Smooth muscle cell (in vitro differentiated cells): ENCODE measurements around the gene KLK7. TPM values are rescaled to one million over a fixed set of nuclear protein-coding genes. Genes with fewer than 3 reads are reported as not detected.

Experiments
- DNase-seq: peaks from one replicate; lab custom pipeline; 2025; ENCODE audit not compliant: unreplicated experiment; lab: John Stamatoyannopoulos, UW
- H2AFZ ChIP-seq: fragments of 200-600 bp; sonication (generic); 2 replicates; pipeline ENCODE4 v1.6.0; 2016; ENCODE audit warnings: antibody characterized with exemption, low read depth, mild to moderate bottlenecking
- H3F3A ChIP-seq: fragments of 200-600 bp; sonication (generic); 2 replicates; pipeline ENCODE4 v1.6.0; 2017; ENCODE audit warnings: antibody characterized with exemption, low read depth
- H3K27ac ChIP-seq: fragments of 200-600 bp; sonication (generic); 2 replicates; pipeline ENCODE4 v1.5.1; 2016; ENCODE audit warnings: low read depth, mild to moderate bottlenecking
- H3K27me3 ChIP-seq: fragments of 200-600 bp; sonication (generic); 2 replicates; pipeline ENCODE4 v1.6.1; 2016; ENCODE audit warnings: low read depth, mild to moderate bottlenecking
- H3K36me3 ChIP-seq: fragments of 200-600 bp; sonication (generic); 2 replicates; pipeline ENCODE4 v1.5.1; 2016; ENCODE audit warnings: low read depth
- H3K4me1 ChIP-seq: fragments of 200-600 bp; sonication (generic); 2 replicates; pipeline ENCODE4 v1.5.1; 2016; ENCODE audit warnings: low read depth
- H3K4me2 ChIP-seq: fragments of 200-600 bp; sonication (generic); 2 replicates; pipeline ENCODE4 v1.6.0; 2016; ENCODE audit warnings: mild to moderate bottlenecking
- H3K4me3 ChIP-seq: fragments of 200-600 bp; sonication (generic); 2 replicates; pipeline ENCODE4 v1.5.1; 2016; ENCODE audit warnings: mild to moderate bottlenecking
- H3K79me2 ChIP-seq: fragments of 200-600 bp; sonication (generic); 2 replicates; pipeline ENCODE4 v1.6.0; 2016; ENCODE audit warnings: low read depth, mild to moderate bottlenecking
- H3K9ac ChIP-seq: fragments of 200-600 bp; sonication (generic); 2 replicates; pipeline ENCODE4 v1.6.0; 2016; ENCODE audit warnings: low read depth
- H3K9me3 ChIP-seq: fragments of 200-600 bp; sonication (generic); replicated peaks from 2 replicates; pipeline ENCODE4 v1.5.1; 2016; ENCODE audit warnings: low read depth
- H4K20me1 ChIP-seq: fragments of 200-600 bp; sonication (generic); 2 replicates; pipeline ENCODE4 v1.6.0; 2016; ENCODE audit warnings: low read depth
- CTCF ChIP-seq: fragments of 200-600 bp; sonication (generic); IDR thresholded peaks from 2 replicates; pipeline ENCODE4 v1.5.1; 2017; ENCODE audit warnings: borderline replicate concordance, mild to moderate bottlenecking, antibody characterized with exemption; ENCODE audit not compliant: insufficient read depth, poor library complexity, severe bottlenecking
- WGBS: methylation state at CpG from one replicate; pipeline ENCODE4 v1.1.7; 2016; ENCODE audit warnings: low lambda C conversion rate; 5-methylcytosine and 5-hydroxymethylcytosine counted together
- polyA plus RNA-seq: library from polyadenylated mRNA; unstranded; fragments of >200 nt; fragmentation: Nextera tagmentation; extraction: Ambion mirVana; gene quantifications from 2 replicates; pipeline ENCODE4 v1.2.1, GENCODE V29; 2016
- total RNA-seq: library from RNA; depleted of rRNA; stranded (reverse); fragments of >200 nt; gene quantifications from 2 replicates; pipeline ENCODE4 v1.2.3, GENCODE V29; 2014

Gene KLK7
- total and polyA plus RNA-seq, 2 experiments from 2014 or later: 0.25 TPM; not detected in 1

- WGBS: 4% methylated on average over 32 of the region's 68 CpGs
- H3K36me3 ChIP-seq: no peaks in the 10 kb centered on the region
- H3K27me3 ChIP-seq: peaks cover 63% of the 10 kb centered on the region
- H3K4me3 ChIP-seq: peak overlapping the region; percentile 10
- H3K4me1 ChIP-seq: peaks cover 14% of the 10 kb centered on the region
- no peak overlapping the region for H3K9ac ChIP-seq
- no peak for DNase-seq
- H3K27ac ChIP-seq: no peak overlapping the region
- H3K79me2 ChIP-seq: no peaks in the 10 kb centered on the region
- peak overlapping the region; percentile 69 for H3K4me2 ChIP-seq
- no peak for TF ChIP-seq CTCF
- H2AFZ ChIP-seq: no peak overlapping the region
- H4K20me1 ChIP-seq: no peaks in the 10 kb centered on the region
- no peaks in the 10 kb centered on the region for H3F3A ChIP-seq
- H3K9me3 ChIP-seq: no peaks in the 10 kb centered on the region
Observed at GRCh38 chr19:51018745-51019543, 35.2 kb upstream of the KLK7 start.

- peak; percentile 52 for TF ChIP-seq CTCF
- Histone ChIP-seq H3K27ac (no peak overlapping the region), H3K4me3 (peak overlapping the region; percentile 46), H3K4me1 (peaks cover 14% of the 10 kb centered on the region), H3K9me3 (no peaks in the 10 kb centered on the region), H3K79me2 (no peaks in the 10 kb centered on the region), H4K20me1 (no peaks in the 10 kb centered on the region), H3K4me2 (peak overlapping the region; percentile 83), H3K9ac (no peak overlapping the region), H3K36me3 (no peaks in the 10 kb centered on the region), H3K27me3 (peaks cover 60% of the 10 kb centered on the region), H3F3A (no peaks in the 10 kb centered on the region), H2AFZ (peak overlapping the region; percentile 54)
- no peak for DNase-seq
- 4% methylated on average over 62 of the region's 68 CpGs for WGBS
Observed at GRCh38 chr19:51016798-51017683, 33.3 kb upstream of the KLK7 start.

GRCh38 chr19:51015691-51016267, 32.1 kb upstream of the KLK7 start:
- no peak overlapping the region for H3K4me2 ChIP-seq
- TF ChIP-seq CTCF: no peak
- H3K9me3 ChIP-seq: no peaks in the 10 kb centered on the region
- no peak overlapping the region for H3K4me3 ChIP-seq
- H3K79me2 ChIP-seq: no peaks in the 10 kb centered on the region
- no peaks in the 10 kb centered on the region for H3F3A ChIP-seq
- H3K27me3 ChIP-seq: peaks cover 60% of the 10 kb centered on the region
- H4K20me1 ChIP-seq: no peaks in the 10 kb centered on the region
- H2AFZ ChIP-seq: no peak overlapping the region
- H3K4me1 ChIP-seq: peaks cover 11% of the 10 kb centered on the region
- no peak for DNase-seq
- WGBS: 90% methylated on average over 19 of the region's 19 CpGs
- H3K27ac ChIP-seq: no peak overlapping the region
- H3K36me3 ChIP-seq: no peaks in the 10 kb centered on the region
- no peak overlapping the region for H3K9ac ChIP-seq
